ENCODE measurements around the gene CANT1. TPM values are rescaled to one million over a fixed set of nuclear protein-coding genes. Genes with fewer than 3 reads are reported as not detected.

Gene CANT1
- total RNA-seq, 3 donors from 2014 or later: 26.1 to 48.1 (median 41.0) TPM

DNA sequence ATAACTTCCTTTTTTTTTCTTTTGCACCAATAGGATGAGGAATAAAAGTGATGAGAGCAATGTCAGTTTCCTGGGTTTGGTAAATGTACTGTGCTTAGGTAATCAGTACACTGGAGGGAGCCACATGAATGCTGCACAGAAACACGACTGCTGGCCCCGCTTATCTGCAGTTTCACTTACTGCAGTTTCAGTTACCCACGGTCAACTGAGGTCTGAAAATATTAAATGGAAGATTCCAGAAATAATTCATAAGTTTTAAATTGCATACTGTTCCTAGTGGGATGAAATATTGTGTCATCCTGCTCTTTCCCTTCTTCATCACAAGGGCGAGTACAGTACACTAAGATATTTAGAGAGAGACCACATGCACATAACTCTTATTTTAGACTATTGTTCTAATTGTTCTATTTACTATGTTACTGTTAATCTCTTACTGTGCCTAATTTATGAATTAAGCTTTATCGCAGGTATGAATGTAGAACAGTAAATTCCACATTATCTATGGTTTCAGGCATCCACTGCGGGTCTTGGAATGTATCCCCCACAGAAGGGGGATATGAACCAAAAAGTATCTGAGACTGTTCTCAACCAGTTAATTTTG, 23.4 kb downstream of the CANT1 start:
- peak overlapping the region; percentile 55 to 62 for H3K27ac ChIP-seq
- peak overlapping the region; percentile 27 to 39 (median 29) for H3K4me3 ChIP-seq

GRCh38 chr17:78985395-78985794, 24.2 kb downstream of the CANT1 start:
- no peaks in the 10 kb centered on the region for H3K9me3 ChIP-seq
- no peaks in the 10 kb centered on the region for H3K4me1 ChIP-seq
- H3K27ac ChIP-seq: no peak overlapping the region
- no peak overlapping the region for H3K4me3 ChIP-seq
- no peaks in the 10 kb centered on the region for H3K27me3 ChIP-seq
- H3K36me3 ChIP-seq: no peaks in the 10 kb centered on the region
- TF ChIP-seq POLR2A (IDR thresholded peaks at IDR 0.05) (no peak), POLR2AphosphoS5 (IDR thresholded peaks at IDR 0.05) (no peak)
- TF ChIP-seq, protein P1, sequence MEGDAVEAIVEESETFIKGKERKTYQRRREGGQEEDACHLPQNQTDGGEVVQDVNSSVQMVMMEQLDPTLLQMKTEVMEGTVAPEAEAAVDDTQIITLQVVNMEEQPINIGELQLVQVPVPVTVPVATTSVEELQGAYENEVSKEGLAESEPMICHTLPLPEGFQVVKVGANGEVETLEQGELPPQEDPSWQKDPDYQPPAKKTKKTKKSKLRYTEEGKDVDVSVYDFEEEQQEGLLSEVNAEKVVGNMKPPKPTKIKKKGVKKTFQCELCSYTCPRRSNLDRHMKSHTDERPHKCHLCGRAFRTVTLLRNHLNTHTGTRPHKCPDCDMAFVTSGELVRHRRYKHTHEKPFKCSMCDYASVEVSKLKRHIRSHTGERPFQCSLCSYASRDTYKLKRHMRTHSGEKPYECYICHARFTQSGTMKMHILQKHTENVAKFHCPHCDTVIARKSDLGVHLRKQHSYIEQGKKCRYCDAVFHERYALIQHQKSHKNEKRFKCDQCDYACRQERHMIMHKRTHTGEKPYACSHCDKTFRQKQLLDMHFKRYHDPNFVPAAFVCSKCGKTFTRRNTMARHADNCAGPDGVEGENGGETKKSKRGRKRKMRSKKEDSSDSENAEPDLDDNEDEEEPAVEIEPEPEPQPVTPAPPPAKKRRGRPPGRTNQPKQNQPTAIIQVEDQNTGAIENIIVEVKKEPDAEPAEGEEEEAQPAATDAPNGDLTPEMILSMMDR (IDR thresholded peaks at IDR 0.05): no peak
- intact Hi-C loops (cut with DNase I; ENCODE audit: low total_unique reads): no loop called here
- no peak for DNase-seq (ENCODE audit: low spot score in 2 of 2)

More for the DNA sequence above, 23.4 kb downstream of the CANT1 start:
- TF ChIP-seq POLR2AphosphoS5 (IDR thresholded peaks at IDR 0.05): no peak
- Histone ChIP-seq H3K36me3 (no peaks in the 10 kb centered on the region), H3K27me3 (no peaks in the 10 kb centered on the region), H3K9me3 (no peaks in the 10 kb centered on the region), H3K4me1 (no peaks in the 10 kb centered on the region)
- no peak for DNase-seq (ENCODE audit: low spot score in 2 of 2)
- intact Hi-C loops (cut with DNase I; ENCODE audit: low total_unique reads): no loop called here

GRCh38 chr17:78981010-78981888, 28.3 kb downstream of the CANT1 start:
- intact Hi-C loops (cut with DNase I; ENCODE audit: low total_unique reads): no loop called here
- no peaks in the 10 kb centered on the region for H3K36me3 ChIP-seq
- TF ChIP-seq POLR2AphosphoS5 (IDR thresholded peaks at IDR 0.05) (no peak), POLR2A (IDR thresholded peaks at IDR 0.05) (no peak)
- TF ChIP-seq, protein P1 (IDR thresholded peaks at IDR 0.05): no peak
- H3K27ac ChIP-seq: peak overlapping the region in 1 of 2 donors; percentile 85
- DNase-seq (ENCODE audit: low spot score in 2 of 2): no peak
- no peaks in the 10 kb centered on the region for H3K27me3 ChIP-seq
- H3K9me3 ChIP-seq: no peaks in the 10 kb centered on the region
- no peak overlapping the region for H3K4me3 ChIP-seq
- H3K4me1 ChIP-seq: peaks cover 15 to 29% of the 10 kb centered on the region in 2 donors

DNA sequence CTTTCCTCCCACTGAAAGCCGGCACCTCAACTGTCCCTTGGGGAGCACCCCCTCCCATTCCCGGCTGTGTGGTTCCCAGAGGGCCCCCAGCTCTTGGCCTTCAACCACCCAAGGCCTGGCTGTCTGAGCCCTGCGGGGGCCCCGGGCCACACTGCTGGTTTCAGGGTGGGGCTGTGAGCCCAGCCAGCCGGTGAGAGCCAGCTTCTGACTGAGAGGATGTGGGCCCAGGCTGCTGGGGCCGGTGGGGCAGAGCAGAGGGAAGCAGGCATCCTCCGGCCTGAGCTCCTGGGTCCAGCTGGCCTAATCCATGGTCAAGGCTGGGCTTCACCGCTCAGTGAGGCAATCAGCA, 29.0 kb downstream of the CANT1 start:
- no peak for DNase-seq (ENCODE audit: low spot score in 2 of 2)
- Histone ChIP-seq H3K27ac (peak overlapping the region; percentile 78 to 85), H3K27me3 (no peaks in the 10 kb centered on the region), H3K36me3 (no peaks in the 10 kb centered on the region), H3K4me1 (peaks cover 16 to 29% of the 10 kb centered on the region in 2 donors), H3K9me3 (no peaks in the 10 kb centered on the region), H3K4me3 (no peak overlapping the region)
- TF ChIP-seq, protein P1 (IDR thresholded peaks at IDR 0.05): no peak
- TF ChIP-seq POLR2AphosphoS5 (IDR thresholded peaks at IDR 0.05): no peak
- TF ChIP-seq POLR2A (IDR thresholded peaks at IDR 0.05): no peak
- intact Hi-C loops (cut with DNase I; ENCODE audit: low total_unique reads): no loop called here

DNA sequence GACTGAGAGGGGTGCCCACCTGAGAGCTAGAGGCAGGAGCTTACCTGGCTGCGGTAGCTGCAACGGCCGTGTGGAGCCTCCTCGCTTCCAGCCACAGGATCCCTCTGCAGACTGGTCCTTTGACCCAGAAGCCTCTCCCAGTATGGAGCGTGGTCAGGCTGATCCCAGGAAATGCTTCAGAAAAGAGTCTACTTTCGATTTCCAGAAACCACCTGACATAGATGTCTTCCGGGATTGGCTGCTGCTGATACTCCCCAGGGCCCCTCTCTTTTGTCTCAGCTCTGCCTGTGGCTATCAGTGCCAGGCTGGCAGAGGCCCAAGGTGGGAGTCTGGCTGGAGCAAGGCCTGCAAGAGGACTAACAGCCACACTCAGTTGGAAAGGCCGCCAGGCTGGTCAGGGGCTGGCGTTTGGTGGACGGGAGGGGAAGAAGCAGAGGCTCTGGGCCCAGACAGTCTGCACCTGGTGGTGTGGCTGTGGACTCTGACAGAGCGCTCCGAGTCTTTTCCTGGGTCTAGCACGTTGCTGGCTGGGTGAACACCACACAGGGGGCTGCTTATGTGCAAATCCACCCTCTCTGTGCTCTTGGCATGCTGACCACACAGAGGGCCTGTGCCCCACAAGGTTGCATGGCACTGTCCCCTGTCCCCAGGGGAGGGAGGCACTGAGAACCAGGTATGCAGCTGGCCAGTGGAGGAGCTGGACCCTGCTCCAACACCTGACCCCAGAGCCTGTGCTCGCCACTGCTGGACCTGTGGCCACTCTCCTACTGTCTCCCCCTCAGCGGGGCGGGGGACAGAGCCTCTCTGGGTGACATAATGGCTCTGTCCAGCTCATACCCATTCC, 29.6 kb downstream of the CANT1 start, which contains the start of gene LGALS3BP:
Gene LGALS3BP, minus strand, starts transcription at position 144 of the 844 bp plus-strand sequence. CDS start 2,732 bp downstream, outside the sequence.
- intact Hi-C loops (cut with DNase I; ENCODE audit: low total_unique reads): loop anchor here (10.0 kb wide), 1 partner anchor 115 kb away; no protein-coding TSS in a partner anchor
- H3K4me3 ChIP-seq: peak within 1 kb of the TSS; percentile 28 to 66 (median 52)
- no peaks in the 10 kb centered on the region for H3K27me3 ChIP-seq
- no peaks in the 10 kb centered on the region for H3K36me3 ChIP-seq
- peak in 1 of 2 donors; percentile 57 for DNase-seq (ENCODE audit: low spot score in 2 of 2)
- peak within 1 kb of the TSS; percentile 78 to 85 for H3K27ac ChIP-seq
- peaks cover 16 to 29% of the 10 kb centered on the region in 2 donors for H3K4me1 ChIP-seq
- H3K9me3 ChIP-seq: no peaks in the 10 kb centered on the region
- TF ChIP-seq, protein P1 (IDR thresholded peaks at IDR 0.05): no peak
- TF ChIP-seq POLR2AphosphoS5 (IDR thresholded peaks at IDR 0.05): peak in 2 of 3 donors; percentile 14 to 26
- no peak for TF ChIP-seq POLR2A (IDR thresholded peaks at IDR 0.05)

All from breast epithelium (tissue), 4 donors.